Endothelial cell of umbilical vein (primary cell): ENCODE measurements around the gene ALDH3B2. TPM values are rescaled to one million over a fixed set of nuclear protein-coding genes. Genes with fewer than 3 reads are reported as not detected.

ENCODE experiments used
- BruUV-seq: library from RNA; stranded (reverse); fragments of 400-500 nt; replicated peaks from 2 replicates; lab custom pipeline; 2021; lab: Mats Ljungman, UMichigan
- CTCF ChIA-PET: fragments of 300-600, 350-600 bp; sonication (Branson Sonifier 250); formaldehyde crosslinking; loops from one replicate; lab custom pipeline; 2021; ENCODE audit warnings: antibody characterized with exemption, inconsistent platforms; lab: Charles Lee
- POLR2A ChIA-PET: fragments of 300-600, 350-600 bp; sonication (Branson Sonifier 250); formaldehyde crosslinking; loops from one replicate; lab custom pipeline; 2021; ENCODE audit warnings: antibody characterized with exemption, inconsistent platforms; lab: Charles Lee
- DNase-seq: peaks from one replicate; pipeline ENCODE4 v3.0.0-alpha.2; 2011; ENCODE audit warnings: low read depth, low spot score
- FAIRE-seq: peaks from 2 replicates; lab custom pipeline; 2011; peaks lifted over from hg19 to GRCh38; lab: Jason Lieb, UNC
- H2AFZ ChIP-seq: 2 replicates; pipeline ENCODE4 v1.6.0; 2012; ENCODE audit warnings: low read depth, low read length, control low read depth, inconsistent platforms
- H3K27ac ChIP-seq: 2 replicates; pipeline ENCODE4 v1.5.1; 2011; ENCODE audit warnings: low read depth, mild to moderate bottlenecking, control low read depth, low read length, moderate library complexity; ENCODE audit not compliant: insufficient read depth
- H3K27me3 ChIP-seq, 2 experiments: 2 replicates each; pipeline versions ENCODE4 v1.6.0 to v1.6.1; 2011; ENCODE audit warnings: low read length in 2 of 2, mixed read lengths in 1 of 2; ENCODE audit not compliant: control insufficient read depth in 2 of 2, insufficient read depth in 2 of 2
- H3K36me3 ChIP-seq, 2 experiments: 2 replicates in 1 of 2; 3 replicates in 1 of 2; pipeline ENCODE4 v1.5.1; 2011; ENCODE audit warnings: low read length in 2 of 2, mild to moderate bottlenecking in 1 of 2, moderate library complexity in 1 of 2; ENCODE audit not compliant: control insufficient read depth in 2 of 2, insufficient read depth in 2 of 2; ENCODE audit errors: extremely low read depth in 1 of 2
- H3K4me1 ChIP-seq: 3 replicates; pipeline ENCODE4 v1.5.1; 2011; ENCODE audit warnings: mild to moderate bottlenecking, low read length; ENCODE audit not compliant: control insufficient read depth, insufficient read depth; ENCODE audit errors: extremely low read depth
- H3K4me2 ChIP-seq: 2 replicates; pipeline ENCODE4 v1.6.1; 2011; ENCODE audit warnings: low read length, control low read depth, mixed read lengths; ENCODE audit not compliant: insufficient read depth
- H3K4me3 ChIP-seq, 3 experiments: fragments of 200-600 bp in 1 of 3; sonication (generic), shearing (Covaris generic) in 1 of 3; replicated peaks in 1 of 3; 2 replicates each; pipeline ENCODE4 v1.5.1; 2011 to 2016; ENCODE audit warnings: control low read depth in 3 of 3, low read length in 3 of 3, mild to moderate bottlenecking in 2 of 3, inconsistent platforms in 1 of 3, low read depth in 1 of 3, moderate library complexity in 1 of 3; ENCODE audit not compliant: insufficient read depth in 1 of 3
- H3K79me2 ChIP-seq: 2 replicates; pipeline ENCODE4 v1.6.0; 2012; ENCODE audit warnings: low read length, inconsistent platforms; ENCODE audit not compliant: control insufficient read depth, insufficient read depth
- H3K9ac ChIP-seq: replicated peaks from 2 replicates; pipeline ENCODE3; 2011; ENCODE audit warnings: low read length, control low read depth; ENCODE audit not compliant: insufficient read depth; ENCODE audit errors: extremely low read depth
- H3K9me1 ChIP-seq: replicated peaks from 3 replicates; pipeline ENCODE4 v1.6.0; 2011; ENCODE audit warnings: mild to moderate bottlenecking, low read length; ENCODE audit not compliant: control insufficient read depth, insufficient read depth; ENCODE audit errors: extremely low read depth
- H3K9me3 ChIP-seq: replicated peaks from 2 replicates; pipeline ENCODE4 v1.5.1; 2012; ENCODE audit warnings: low read length, inconsistent platforms; ENCODE audit not compliant: control insufficient read depth, insufficient read depth
- H4K20me1 ChIP-seq: replicated peaks from 2 replicates; pipeline ENCODE3; 2011; ENCODE audit warnings: mild to moderate bottlenecking, low read length; ENCODE audit not compliant: control insufficient read depth, insufficient read depth; ENCODE audit errors: extremely low read depth
- CTCF ChIP-seq, 2 donors: IDR thresholded peaks; 1 replicate in 1 of 2; 2 replicates in 1 of 2; pipeline ENCODE4 v1.5.1; 2011; ENCODE audit warnings: low read length in 2 of 2, mild to moderate bottlenecking in 2 of 2, moderate library complexity in 2 of 2, control low read depth in 1 of 2, inconsistent platforms in 1 of 2, low read depth in 1 of 2; ENCODE audit not compliant: insufficient read depth in 1 of 2; ENCODE audit errors: extremely low read depth in 1 of 2
- EZH2 ChIP-seq: IDR thresholded peaks from 2 replicates; pipeline ENCODE4 v1.6.1; 2012; ENCODE audit warnings: borderline replicate concordance, low read depth, mild to moderate bottlenecking, moderate library complexity, low read length, inconsistent platforms; ENCODE audit not compliant: severe bottlenecking
- FOS ChIP-seq: IDR thresholded peaks from 2 replicates; pipeline ENCODE4 v1.6.1; 2011; ENCODE audit warnings: mild to moderate bottlenecking, low read length, moderate library complexity, borderline replicate concordance; ENCODE audit not compliant: insufficient read depth
- GATA2 ChIP-seq: IDR thresholded peaks from 2 replicates; pipeline ENCODE4 v1.7.0; 2011; ENCODE audit warnings: low read depth, mild to moderate bottlenecking, moderate library complexity, mixed read lengths, low read length; ENCODE audit not compliant: insufficient read length, insufficient read depth
- JUN ChIP-seq: IDR thresholded peaks from 2 replicates; pipeline ENCODE4 v1.6.1; 2011; ENCODE audit warnings: borderline replicate concordance, low read depth; ENCODE audit not compliant: insufficient read length, insufficient read depth
- MYC ChIP-seq: IDR thresholded peaks from one replicate; pipeline ENCODE4 v1.6.1; 2011; ENCODE audit warnings: mild to moderate bottlenecking, low read depth, low read length
- POLR2A ChIP-seq: IDR thresholded peaks from 2 replicates; pipeline ENCODE4 v1.6.1; 2012; ENCODE audit warnings: low read depth, mild to moderate bottlenecking, control low read depth, low read length
- POLR2AphosphoS5 ChIP-seq: IDR thresholded peaks from 2 replicates; pipeline ENCODE4 v1.6.1; 2012; ENCODE audit warnings: low read depth, mild to moderate bottlenecking, control low read depth, low read length, moderate library complexity; ENCODE audit not compliant: insufficient read depth
- dilution Hi-C: fragments of 300-500 bp; cut with MboI; formaldehyde crosslinking; loops from one replicate; pipeline ENCODE4 v1.15.0; 2019; ENCODE audit warnings: low sequenced_read_pairs; ENCODE audit not compliant: extremely low pct_ligation_motif_present
- intact Hi-C: fragments of 100-400 bp; cut with micrococcal nuclease; formaldehyde crosslinking; loops from one replicate; pipeline ENCODE4 v1.10.0; 2022
- polyA plus RNA-seq, 4 experiments: library from polyadenylated mRNA; depleted of rRNA in 3 of 4; stranded (reverse) in 3 of 4; unstranded in 1 of 4; fragments of >200 nt; gene quantifications; 2 replicates each; pipeline versions ENCODE4 v1.2.1 to v1.2.3, GENCODE V29; 2011 to 2012; ENCODE audit warnings: missing spikeins in 1 of 4
- total RNA-seq: library from RNA; stranded (reverse); gene quantifications from 2 replicates; pipeline ENCODE4 v1.2.3, GENCODE V29; 2021
- TF ChIP-seq, protein P1 (sequence below): IDR thresholded peaks from 2 replicates; pipeline ENCODE4 v1.6.1; 2011; ENCODE audit not compliant: insufficient read depth, insufficient read length

The ALDH3B2 gene
- total and polyA plus RNA-seq, 2 donors (not counting 3 experiments of a cell fraction or from before 2014, with no cell fraction given) = not detected

DNA sequence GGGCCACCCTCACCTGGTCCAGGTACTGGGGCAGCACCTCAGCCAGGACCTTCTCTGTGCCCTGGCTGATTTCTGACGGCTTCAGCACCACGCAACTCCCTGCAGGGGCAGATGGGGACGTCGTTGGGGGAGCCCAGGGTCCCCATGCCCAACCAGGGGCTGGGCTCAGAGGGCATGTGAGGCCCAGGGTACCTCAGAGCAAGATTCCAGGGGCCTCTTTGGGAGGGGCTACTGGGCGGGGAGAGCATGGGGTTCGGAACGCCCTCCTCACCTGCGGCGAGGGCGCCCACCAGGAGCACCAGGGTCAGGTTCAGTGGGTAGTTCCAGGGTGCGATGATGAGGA lies 8.1 kb downstream of the ALDH3B2 start:
- POLR2A ChIA-PET = no interaction called here
- Histone ChIP-seq H3K4me2 (no peak overlapping the region), H3K36me3 (no peaks in the 10 kb centered on the region), H3K27me3 (no peaks in the 10 kb centered on the region), H3K27ac (no peak overlapping the region), H3K9me1 (no peaks in the 10 kb centered on the region), H3K4me1 (no peaks in the 10 kb centered on the region), H3K4me3 (no peak overlapping the region), H3K9ac (no peak overlapping the region), H2AFZ (no peak overlapping the region), H3K9me3 (no peaks in the 10 kb centered on the region), H4K20me1 (no peaks in the 10 kb centered on the region), H3K79me2 (no peaks in the 10 kb centered on the region)
- TF ChIP-seq JUN (no peak), POLR2AphosphoS5 (no peak), CTCF (IDR thresholded peaks at IDR 0.05; ENCODE audit: extremely low read depth in 1 of 2, insufficient read depth in 1 of 2, low read depth in 1 of 2, low read length in 2 of 2) (no peak), FOS (no peak), GATA2 (no peak), POLR2A (no peak), EZH2 (no peak), MYC (no peak)
- TF ChIP-seq, protein P1, sequence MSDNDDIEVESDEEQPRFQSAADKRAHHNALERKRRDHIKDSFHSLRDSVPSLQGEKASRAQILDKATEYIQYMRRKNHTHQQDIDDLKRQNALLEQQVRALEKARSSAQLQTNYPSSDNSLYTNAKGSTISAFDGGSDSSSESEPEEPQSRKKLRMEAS = no peak
- CTCF ChIA-PET = interaction anchor here (0.8 kb wide), 1 partner anchor 19 kb away, joined by 3 read pairs; no protein-coding TSS in a partner anchor
- FAIRE-seq = no peak
- no peak for DNase-seq
- dilution Hi-C loops (no loop called here), intact Hi-C loops (no loop called here)
- BruUV-seq = no TSS peak
